ENCODE data around the gene ENPP7.

The ENPP7 gene

GRCh38 chr17:79733692-79734070 is 2.9 kb downstream of the ENPP7 start:
- DNase-seq: no peak

- DNase-seq: no peak
Observed at GRCh38 chr17:79735096-79735495, 4.4 kb downstream of the ENPP7 start.

- no peak for DNase-seq
Observed at GRCh38 chr17:79737046-79737921, 6.5 kb downstream of the ENPP7 start.

- DNase-seq: no peak
Observed at GRCh38 chr17:79737922-79738578, 7.3 kb downstream of the ENPP7 start.

GRCh38 chr17:79738643-79739042 is 7.9 kb downstream of the ENPP7 start:
- no peak for DNase-seq

GRCh38 chr17:79739148-79740062 is 8.7 kb downstream of the ENPP7 start:
- DNase-seq: no peak

GRCh38 chr17:79740413-79740812 is 9.7 kb downstream of the ENPP7 start:
- DNase-seq: no peak

- DNase-seq: no peak
Observed at GRCh38 chr17:79741401-79741750, 10.6 kb downstream of the ENPP7 start.

GRCh38 chr17:79741751-79742588 is 11.2 kb downstream of the ENPP7 start:
- peak; percentile 56 to 62 for DNase-seq

GRCh38 chr17:79742589-79742918 is 11.8 kb downstream of the ENPP7 start:
- no peak for DNase-seq

GRCh38 chr17:79742951-79743476 is 12.3 kb downstream of the ENPP7 start:
- no peak for DNase-seq

- DNase-seq: no peak
Observed at GRCh38 chr17:79743614-79744013, 12.9 kb downstream of the ENPP7 start.

GRCh38 chr17:79745641-79746105 is 14.9 kb downstream of the ENPP7 start:
- DNase-seq: no peak

GRCh38 chr17:79746889-79747507 is 16.3 kb downstream of the ENPP7 start:
- DNase-seq: no peak

- no peak for DNase-seq
Observed at GRCh38 chr17:79747508-79748294, 17.0 kb downstream of the ENPP7 start.

- no peak for DNase-seq
Observed at GRCh38 chr17:79748295-79749099, 17.8 kb downstream of the ENPP7 start.

- DNase-seq: no peak
Observed at GRCh38 chr17:79749156-79749815, 18.5 kb downstream of the ENPP7 start.

- DNase-seq: no peak
Observed at GRCh38 chr17:79749958-79750357, 19.2 kb downstream of the ENPP7 start.
